Mesendoderm (in vitro differentiated cells): ENCODE measurements around the gene KLKB1.

ENCODE experiments used
- DNase-seq: peaks from one replicate; pipeline ENCODE4 v3.0.0; 2013
- H2AK5ac ChIP-seq: 2 replicates; pipeline ENCODE4 v1.6.1; 2013; ENCODE audit warnings: low read length, inconsistent platforms
- H2BK120ac ChIP-seq: 2 replicates; pipeline ENCODE4 v1.6.1; 2013; ENCODE audit warnings: low read depth, mild to moderate bottlenecking, low read length, moderate library complexity, mixed read lengths
- H2BK15ac ChIP-seq: replicated peaks from 2 replicates; pipeline ENCODE4 v1.6.1; 2013; ENCODE audit warnings: low read depth, mild to moderate bottlenecking, moderate library complexity
- H2BK5ac ChIP-seq: 2 replicates; pipeline ENCODE4 v1.6.1; 2013; ENCODE audit warnings: low read length, inconsistent platforms
- H3K18ac ChIP-seq: 2 replicates; pipeline ENCODE4 v1.6.1; 2013; ENCODE audit warnings: mild to moderate bottlenecking, low read length, mixed read lengths
- H3K23ac ChIP-seq: one replicate; pipeline ENCODE4 v1.6.1; 2013; ENCODE audit warnings: low read length
- H3K27ac ChIP-seq: 2 replicates; pipeline ENCODE4 v1.5.1; 2013; ENCODE audit warnings: low read depth, mild to moderate bottlenecking, inconsistent platforms, low read length, moderate library complexity
- H3K27me3 ChIP-seq: 2 replicates; pipeline ENCODE4 v1.6.1; 2013; ENCODE audit warnings: low read length, control low read depth, mild to moderate bottlenecking, inconsistent platforms; ENCODE audit not compliant: insufficient read depth, poor library complexity
- H3K36me3 ChIP-seq: 2 replicates; pipeline ENCODE4 v1.6.1; 2013; ENCODE audit warnings: low read length, inconsistent platforms; ENCODE audit not compliant: control insufficient read depth, insufficient read depth
- H3K4ac ChIP-seq: one replicate; pipeline ENCODE4 v1.6.1; 2013; ENCODE audit warnings: low read depth, mild to moderate bottlenecking, low read length, moderate library complexity
- H3K4me1 ChIP-seq: 2 replicates; pipeline ENCODE4 v1.6.1; 2013; ENCODE audit warnings: low read depth, low read length, inconsistent platforms; ENCODE audit not compliant: control insufficient read depth
- H3K4me2 ChIP-seq: 2 replicates; pipeline ENCODE4 v1.6.1; 2013; ENCODE audit warnings: low read length
- H3K4me3 ChIP-seq: 2 replicates; pipeline ENCODE4 v1.5.1; 2013; ENCODE audit warnings: mild to moderate bottlenecking, low read length
- H3K56ac ChIP-seq: one replicate; pipeline ENCODE4 v1.6.1; 2013; ENCODE audit warnings: low read length
- H3K79me1 ChIP-seq: 2 replicates; pipeline ENCODE4 v1.6.1; 2013; ENCODE audit warnings: low read length, inconsistent platforms
- H3K79me2 ChIP-seq: 2 replicates; pipeline ENCODE4 v1.6.1; 2013; ENCODE audit warnings: mild to moderate bottlenecking, low read length; ENCODE audit not compliant: control insufficient read depth, insufficient read depth
- H3K9ac ChIP-seq: 2 replicates; pipeline ENCODE4 v1.6.1; 2013; ENCODE audit warnings: low read length, inconsistent platforms
- H4K5ac ChIP-seq: one replicate; pipeline ENCODE4 v1.6.1; 2013; ENCODE audit warnings: low read length
- H4K8ac ChIP-seq: one replicate; pipeline ENCODE4 v1.6.1; 2013; ENCODE audit warnings: low read depth, mild to moderate bottlenecking, control low read depth, low read length, moderate library complexity
- WGBS: extraction: QIAGEN DNeasy Blood & Tissue Kit; methylation state at CpG from one replicate; pipeline ENCODE4 v1.1.7; 2013; ENCODE audit warnings: low lambda C conversion rate, missing lambda C conversion rate; ENCODE audit not compliant: insufficient coverage; ENCODE audit errors: extremely low coverage; 5-methylcytosine and 5-hydroxymethylcytosine counted together

The KLKB1 gene

GRCh38 chr4:186192066-186192612 is 35.2 kb upstream of the KLKB1 start:
- Histone ChIP-seq H4K8ac (no peak overlapping the region), H3K79me2 (no peaks in the 10 kb centered on the region), H3K56ac (peak overlapping the region; percentile 96), H3K4me1 (no peaks in the 10 kb centered on the region), H2AK5ac (no peak overlapping the region), H2BK120ac (no peak overlapping the region), H3K4me2 (peak overlapping the region; percentile 90), H3K18ac (peak overlapping the region; percentile 82), H3K79me1 (no peaks in the 10 kb centered on the region), H4K5ac (no peak overlapping the region), H3K23ac (peak overlapping the region; percentile 97), H3K9ac (peak overlapping the region; percentile 87), H3K36me3 (no peaks in the 10 kb centered on the region), H3K27ac (peak overlapping the region; percentile 87), H2BK5ac (peak overlapping the region; percentile 31), H2BK15ac (no peak overlapping the region), H3K4ac (no peak overlapping the region), H3K4me3 (peak overlapping the region; percentile 72), H3K27me3 (no peaks in the 10 kb centered on the region)
- no CpG with 5 or more reads among the region's 22 CpGs for WGBS
- peak; percentile 73 for DNase-seq

- H3K9ac ChIP-seq = no peak overlapping the region
- H3K4ac ChIP-seq = no peak overlapping the region
- no peak overlapping the region for H3K4me2 ChIP-seq
- H2AK5ac ChIP-seq = no peak overlapping the region
- no peaks in the 10 kb centered on the region for H3K4me1 ChIP-seq
- no peak overlapping the region for H3K56ac ChIP-seq
- H4K8ac ChIP-seq = no peak overlapping the region
- no peaks in the 10 kb centered on the region for H3K79me1 ChIP-seq
- no peak overlapping the region for H3K23ac ChIP-seq
- H3K79me2 ChIP-seq = no peaks in the 10 kb centered on the region
- DNase-seq = no peak
- H2BK15ac ChIP-seq = no peak overlapping the region
- H3K36me3 ChIP-seq = no peaks in the 10 kb centered on the region
- WGBS = no CpG with 5 or more reads among the region's 5 CpGs
- no peak overlapping the region for H4K5ac ChIP-seq
- H3K27ac ChIP-seq = no peak overlapping the region
- no peak overlapping the region for H2BK120ac ChIP-seq
- H3K27me3 ChIP-seq = no peaks in the 10 kb centered on the region
- H3K4me3 ChIP-seq = no peak overlapping the region
- no peak overlapping the region for H3K18ac ChIP-seq
- no peak overlapping the region for H2BK5ac ChIP-seq
Observed at GRCh38 chr4:186193851-186194250, 33.5 kb upstream of the KLKB1 start.

- Histone ChIP-seq H3K4ac (no peak overlapping the region), H3K79me2 (no peaks in the 10 kb centered on the region), H3K36me3 (no peaks in the 10 kb centered on the region), H3K79me1 (no peaks in the 10 kb centered on the region), H4K5ac (no peak overlapping the region), H2BK5ac (no peak overlapping the region), H3K23ac (no peak overlapping the region), H3K4me1 (no peaks in the 10 kb centered on the region), H2BK120ac (no peak overlapping the region), H2BK15ac (no peak overlapping the region), H3K18ac (no peak overlapping the region), H2AK5ac (no peak overlapping the region), H3K4me2 (no peak overlapping the region), H3K27me3 (no peaks in the 10 kb centered on the region), H4K8ac (no peak overlapping the region), H3K9ac (no peak overlapping the region), H3K4me3 (no peak overlapping the region), H3K56ac (no peak overlapping the region), H3K27ac (no peak overlapping the region)
- DNase-seq = no peak
- WGBS = no CpG with 5 or more reads among the region's 6 CpGs
Observed at GRCh38 chr4:186196063-186196462, 31.2 kb upstream of the KLKB1 start.

- WGBS = no CpG with 5 or more reads among the region's 6 CpGs
- no peaks in the 10 kb centered on the region for H3K4me1 ChIP-seq
- H3K36me3 ChIP-seq = no peaks in the 10 kb centered on the region
- H2BK5ac ChIP-seq = no peak overlapping the region
- no peaks in the 10 kb centered on the region for H3K79me1 ChIP-seq
- no peak overlapping the region for H3K4me3 ChIP-seq
- no peak overlapping the region for H3K23ac ChIP-seq
- H3K27ac ChIP-seq = no peak overlapping the region
- H2AK5ac ChIP-seq = no peak overlapping the region
- no peak overlapping the region for H3K56ac ChIP-seq
- H3K27me3 ChIP-seq = no peaks in the 10 kb centered on the region
- H3K9ac ChIP-seq = no peak overlapping the region
- H3K18ac ChIP-seq = no peak overlapping the region
- no peak for DNase-seq
- no peak overlapping the region for H2BK120ac ChIP-seq
- no peak overlapping the region for H3K4me2 ChIP-seq
- H3K79me2 ChIP-seq = no peaks in the 10 kb centered on the region
- H4K5ac ChIP-seq = no peak overlapping the region
- no peak overlapping the region for H3K4ac ChIP-seq
- H2BK15ac ChIP-seq = no peak overlapping the region
- no peak overlapping the region for H4K8ac ChIP-seq
Observed at GRCh38 chr4:186200516-186200915, 26.8 kb upstream of the KLKB1 start.

- H3K23ac ChIP-seq = no peak overlapping the region
- no CpG with 5 or more reads among the region's 7 CpGs for WGBS
Observed at GRCh38 chr4:186201010-186201409, 26.3 kb upstream of the KLKB1 start.

GRCh38 chr4:186201535-186202230 is 25.6 kb upstream of the KLKB1 start:
- no peak overlapping the region for H3K18ac ChIP-seq
- no peaks in the 10 kb centered on the region for H3K27me3 ChIP-seq
- H3K4me1 ChIP-seq = no peaks in the 10 kb centered on the region
- no peak overlapping the region for H4K5ac ChIP-seq
- no peak overlapping the region for H3K9ac ChIP-seq
- peak; percentile 71 for DNase-seq
- no peak overlapping the region for H3K4ac ChIP-seq
- H3K79me1 ChIP-seq = no peaks in the 10 kb centered on the region
- no peak overlapping the region for H3K27ac ChIP-seq
- WGBS = no CpG with 5 or more reads among the region's 9 CpGs
- H3K4me3 ChIP-seq = no peak overlapping the region
- H3K56ac ChIP-seq = no peak overlapping the region
- no peak overlapping the region for H2AK5ac ChIP-seq
- H2BK120ac ChIP-seq = no peak overlapping the region
- no peak overlapping the region for H3K4me2 ChIP-seq
- no peak overlapping the region for H2BK5ac ChIP-seq
- no peak overlapping the region for H3K23ac ChIP-seq
- no peaks in the 10 kb centered on the region for H3K79me2 ChIP-seq
- no peak overlapping the region for H2BK15ac ChIP-seq
- no peak overlapping the region for H4K8ac ChIP-seq
- H3K36me3 ChIP-seq = no peaks in the 10 kb centered on the region

More at GRCh38 chr4:186201010-186201409, 26.3 kb upstream of the KLKB1 start:
- no peaks in the 10 kb centered on the region for H3K36me3 ChIP-seq
- H3K4me2 ChIP-seq = no peak overlapping the region
- no peak overlapping the region for H2AK5ac ChIP-seq
- H3K27me3 ChIP-seq = no peaks in the 10 kb centered on the region
- H3K4ac ChIP-seq = no peak overlapping the region
- no peak overlapping the region for H3K27ac ChIP-seq
- no peak overlapping the region for H3K56ac ChIP-seq
- H3K4me3 ChIP-seq = no peak overlapping the region
- H4K5ac ChIP-seq = no peak overlapping the region
- H2BK5ac ChIP-seq = no peak overlapping the region
- no peaks in the 10 kb centered on the region for H3K4me1 ChIP-seq
- DNase-seq = no peak
- no peak overlapping the region for H2BK15ac ChIP-seq
- no peak overlapping the region for H2BK120ac ChIP-seq
- H3K18ac ChIP-seq = no peak overlapping the region
- no peaks in the 10 kb centered on the region for H3K79me1 ChIP-seq
- no peaks in the 10 kb centered on the region for H3K79me2 ChIP-seq
- H4K8ac ChIP-seq = no peak overlapping the region
- no peak overlapping the region for H3K9ac ChIP-seq
